ENCODE results near the gene TLL2.

DNA sequence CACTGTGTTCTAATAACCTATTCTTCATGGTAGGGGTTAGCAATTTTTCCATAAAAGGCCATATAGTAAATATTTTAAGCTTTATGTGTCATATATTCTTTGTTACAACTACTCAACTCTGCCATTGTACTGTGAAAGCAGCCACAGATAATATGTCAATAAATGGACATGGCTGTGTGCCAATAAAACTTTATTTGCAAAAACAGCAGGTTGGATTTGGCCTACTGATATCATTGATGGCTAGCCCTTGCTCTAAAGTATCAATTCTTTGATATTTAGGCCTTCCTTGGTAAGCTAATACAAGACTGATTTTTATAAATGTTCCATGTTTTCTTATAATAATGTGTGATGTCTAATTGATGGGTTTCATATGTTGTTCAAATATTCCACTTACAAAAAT lies 77.7 kb downstream of the TLL2 start:
- TF ChIP-seq, protein P1, sequence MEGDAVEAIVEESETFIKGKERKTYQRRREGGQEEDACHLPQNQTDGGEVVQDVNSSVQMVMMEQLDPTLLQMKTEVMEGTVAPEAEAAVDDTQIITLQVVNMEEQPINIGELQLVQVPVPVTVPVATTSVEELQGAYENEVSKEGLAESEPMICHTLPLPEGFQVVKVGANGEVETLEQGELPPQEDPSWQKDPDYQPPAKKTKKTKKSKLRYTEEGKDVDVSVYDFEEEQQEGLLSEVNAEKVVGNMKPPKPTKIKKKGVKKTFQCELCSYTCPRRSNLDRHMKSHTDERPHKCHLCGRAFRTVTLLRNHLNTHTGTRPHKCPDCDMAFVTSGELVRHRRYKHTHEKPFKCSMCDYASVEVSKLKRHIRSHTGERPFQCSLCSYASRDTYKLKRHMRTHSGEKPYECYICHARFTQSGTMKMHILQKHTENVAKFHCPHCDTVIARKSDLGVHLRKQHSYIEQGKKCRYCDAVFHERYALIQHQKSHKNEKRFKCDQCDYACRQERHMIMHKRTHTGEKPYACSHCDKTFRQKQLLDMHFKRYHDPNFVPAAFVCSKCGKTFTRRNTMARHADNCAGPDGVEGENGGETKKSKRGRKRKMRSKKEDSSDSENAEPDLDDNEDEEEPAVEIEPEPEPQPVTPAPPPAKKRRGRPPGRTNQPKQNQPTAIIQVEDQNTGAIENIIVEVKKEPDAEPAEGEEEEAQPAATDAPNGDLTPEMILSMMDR (IDR thresholded peaks at IDR 0.05) = no peak
- no peak for TF ChIP-seq POLR2A (IDR thresholded peaks at IDR 0.05)

Measured in adrenal gland (tissue), 5 donors.